NCI-H1417 treated with DMSO at 0.1 percent for 48 hours (cell line): ENCODE results near the gene CHD3.

Source experiments
- DNase-seq: peaks from one replicate; lab custom pipeline; 2025; lab: John Stamatoyannopoulos, UW

Gene CHD3

GRCh38 chr17:7864995-7865650 lies 23.5 kb upstream of the CHD3 start:
- no peak for DNase-seq

GRCh38 chr17:7867881-7868329 lies 20.7 kb upstream of the CHD3 start:
- no peak for DNase-seq

- DNase-seq, result no peak
Observed at GRCh38 chr17:7873051-7873450, 15.5 kb upstream of the CHD3 start.

GRCh38 chr17:7875804-7876370 lies 12.7 kb upstream of the CHD3 start:
- no peak for DNase-seq

- no peak for DNase-seq
Observed at GRCh38 chr17:7878234-7878633, 10.4 kb upstream of the CHD3 start.

- no peak for DNase-seq
Observed at GRCh38 chr17:7880076-7880868, 8.3 kb upstream of the CHD3 start.

- DNase-seq, result no peak
Observed at GRCh38 chr17:7881276-7882054, 7.1 kb upstream of the CHD3 start.

GRCh38 chr17:7882068-7882467 lies 6.5 kb upstream of the CHD3 start:
- no peak for DNase-seq

- DNase-seq, result no peak
Observed at GRCh38 chr17:7882629-7883028, 6.0 kb upstream of the CHD3 start.

- DNase-seq, result no peak
Observed at GRCh38 chr17:7883781-7884386, 4.7 kb upstream of the CHD3 start.

- DNase-seq, result no peak
Observed at GRCh38 chr17:7884581-7885366, 3.8 kb upstream of the CHD3 start.

GRCh38 chr17:7885367-7886226 lies 3.0 kb upstream of the CHD3 start:
- no peak for DNase-seq

- no peak for DNase-seq
Observed at GRCh38 chr17:7886227-7887037, 2.2 kb upstream of the CHD3 start.

- DNase-seq, result peak; percentile 80
Observed at GRCh38 chr17:7887038-7887481, 1.5 kb upstream of the CHD3 start.

- peak; percentile 80 for DNase-seq
Observed at GRCh38 chr17:7887482-7888183, 956 bp upstream of the CHD3 start.

- no peak for DNase-seq
Observed at GRCh38 chr17:7889166-7889955, 772 bp downstream of the CHD3 start.

- no peak for DNase-seq
Observed at GRCh38 chr17:7893187-7893880, 4.7 kb downstream of the CHD3 start.
